GM23248 (cell line): Measurements from ENCODE around the gene LANCL1.

ENCODE experiments used
- EZH2 ChIP-seq: fragments of 200-600 bp; sonication (generic); IDR thresholded peaks from 2 replicates; pipeline ENCODE4 v1.6.1; 2018; ENCODE audit warnings: antibody characterized with exemption, mild to moderate bottlenecking; ENCODE audit not compliant: insufficient read depth, poor library complexity, severe bottlenecking
- EZH2phosphoT487 ChIP-seq: fragments of 200-600 bp; sonication (generic); IDR thresholded peaks from 2 replicates; pipeline ENCODE4 v1.6.1; 2018; ENCODE audit warnings: antibody characterized with exemption, moderate library complexity, mild to moderate bottlenecking, low read depth; ENCODE audit not compliant: insufficient read depth

DNA sequence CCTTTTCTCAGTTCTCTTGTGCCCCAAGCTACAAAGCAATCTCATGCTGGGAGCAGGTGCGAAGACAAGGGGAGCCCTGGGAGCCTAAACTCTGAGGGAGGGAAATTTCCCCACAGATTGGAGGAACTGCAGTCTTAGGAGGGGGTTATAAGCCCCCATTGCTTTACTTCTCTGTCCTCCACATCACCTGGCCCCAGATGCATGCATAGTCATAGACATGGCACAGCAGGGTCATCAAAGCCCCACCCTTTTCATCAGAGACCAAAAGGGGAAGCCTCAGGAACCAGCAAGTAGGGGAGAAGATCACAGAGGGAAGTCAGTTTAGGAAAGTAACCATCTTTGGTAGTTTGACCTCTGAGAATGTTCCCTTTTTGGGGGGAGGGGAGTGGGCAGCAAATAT lies 33.7 kb downstream of the LANCL1 start:
- TF ChIP-seq EZH2 (no peak), EZH2phosphoT487 (no peak)
